GF-D8 (cell line): ENCODE measurements around the gene BABAM2.
A peak's percentile ranks its signal among the peaks of the same experiment; 100 is the strongest.

Experiments
- DNase-seq: peaks from one replicate; lab custom pipeline; 2025; lab: John Stamatoyannopoulos, UW

Gene BABAM2

DNA sequence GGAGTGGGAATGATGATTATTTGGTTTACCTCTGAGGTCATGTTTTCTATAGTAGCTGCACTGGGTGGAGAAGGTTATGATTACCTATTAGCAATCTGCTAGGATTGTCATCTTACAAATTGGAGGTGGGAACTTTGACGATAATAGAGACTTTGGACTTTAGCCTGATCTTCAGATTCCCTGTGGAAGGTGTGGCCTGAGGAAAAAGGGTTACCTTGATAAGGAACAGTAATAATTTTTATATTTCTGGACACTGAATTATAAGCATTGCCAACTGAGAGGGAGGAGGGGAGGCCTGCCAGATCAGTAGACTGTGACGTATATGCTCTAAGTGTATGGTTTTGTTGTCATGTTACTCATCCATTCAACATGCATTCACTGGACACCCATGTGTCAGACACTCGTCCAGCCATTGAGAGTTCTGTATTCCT, 318.7 kb downstream of the BABAM2 start:
- no peak for DNase-seq

GRCh38 chr2:28209864-28210263, 319.3 kb downstream of the BABAM2 start:
- no peak for DNase-seq

GRCh38 chr2:28210535-28210934, 320.0 kb downstream of the BABAM2 start:
- no peak for DNase-seq

- no peak for DNase-seq
Measured at GRCh38 chr2:28216331-28216730, 325.8 kb downstream of the BABAM2 start.

GRCh38 chr2:28217042-28217740, 326.7 kb downstream of the BABAM2 start:
- DNase-seq = no peak

GRCh38 chr2:28219138-28219537, 328.6 kb downstream of the BABAM2 start:
- DNase-seq = no peak

GRCh38 chr2:28219758-28220368, 329.3 kb downstream of the BABAM2 start:
- DNase-seq = no peak

GRCh38 chr2:28224648-28225472, 334.3 kb downstream of the BABAM2 start:
- DNase-seq = no peak

DNA sequence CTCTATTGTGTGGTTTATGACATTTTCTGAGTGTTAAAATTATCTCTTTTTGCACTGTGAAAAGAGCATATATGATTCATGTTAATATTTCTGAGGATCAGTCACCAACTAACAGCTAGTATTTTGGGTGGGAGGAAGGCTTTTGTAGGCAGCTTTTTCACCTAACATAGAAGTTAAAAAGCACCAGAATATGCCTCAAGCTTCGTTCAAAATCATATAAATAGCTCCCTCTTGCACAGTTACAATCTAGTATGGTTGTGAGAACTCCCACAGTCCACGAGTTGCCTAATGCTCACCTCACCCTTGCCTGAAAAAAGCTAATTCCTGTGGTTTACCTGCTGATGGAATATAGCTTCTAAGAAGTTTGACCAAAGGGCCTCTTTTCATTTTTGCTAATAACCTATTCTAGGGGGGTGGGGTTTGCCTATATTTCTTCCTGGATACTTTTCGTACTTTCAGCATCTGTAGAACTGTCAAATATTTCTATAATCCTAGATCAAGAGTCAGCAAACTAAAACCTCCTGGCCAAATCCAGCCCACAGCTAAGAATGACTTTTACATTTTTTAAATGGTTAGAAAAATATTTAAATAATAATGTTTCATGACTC, 335.0 kb downstream of the BABAM2 start:
- no peak for DNase-seq

DNA sequence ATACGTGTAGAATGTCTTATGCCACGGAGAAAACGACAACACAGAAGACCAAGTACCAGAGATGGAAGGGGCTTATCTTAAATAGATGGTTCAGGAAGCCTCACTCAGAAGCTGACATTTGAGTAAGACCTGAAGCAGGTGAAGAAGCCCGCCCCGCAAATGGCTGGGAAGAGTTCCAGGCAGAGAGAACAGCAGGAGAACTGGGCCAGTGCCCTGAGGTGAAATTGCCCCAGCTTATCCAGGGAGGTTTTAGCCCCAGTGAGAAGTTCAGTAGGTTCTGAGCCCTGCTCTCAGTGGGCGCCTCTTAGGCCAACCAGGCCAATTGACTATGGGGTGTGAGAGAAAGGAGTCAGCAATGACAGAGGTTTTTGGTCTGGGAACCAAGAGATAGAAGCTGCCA, 336.0 kb downstream of the BABAM2 start:
- no peak for DNase-seq

DNA sequence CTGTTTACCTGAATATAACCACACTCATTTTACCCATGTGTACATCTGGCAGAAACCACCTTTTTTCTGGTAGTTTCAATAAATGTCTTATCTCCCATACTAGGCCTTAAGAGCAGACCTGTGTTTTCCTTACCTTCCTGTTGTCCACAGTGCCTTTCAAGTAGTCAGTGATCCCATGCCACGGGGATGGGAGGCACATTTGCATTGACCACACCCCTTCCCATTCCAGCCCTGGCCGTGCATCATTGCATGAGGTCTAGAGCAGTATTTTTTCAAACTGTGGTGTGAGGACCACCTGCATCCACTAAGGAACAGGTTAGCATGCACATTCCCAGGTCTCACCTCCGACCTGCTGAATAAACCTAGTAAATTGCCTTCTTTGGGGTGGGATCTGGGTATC, 337.0 kb downstream of the BABAM2 start:
- no peak for DNase-seq

- DNase-seq = no peak
Measured at GRCh38 chr2:28228434-28228995, 338.0 kb downstream of the BABAM2 start.

DNA sequence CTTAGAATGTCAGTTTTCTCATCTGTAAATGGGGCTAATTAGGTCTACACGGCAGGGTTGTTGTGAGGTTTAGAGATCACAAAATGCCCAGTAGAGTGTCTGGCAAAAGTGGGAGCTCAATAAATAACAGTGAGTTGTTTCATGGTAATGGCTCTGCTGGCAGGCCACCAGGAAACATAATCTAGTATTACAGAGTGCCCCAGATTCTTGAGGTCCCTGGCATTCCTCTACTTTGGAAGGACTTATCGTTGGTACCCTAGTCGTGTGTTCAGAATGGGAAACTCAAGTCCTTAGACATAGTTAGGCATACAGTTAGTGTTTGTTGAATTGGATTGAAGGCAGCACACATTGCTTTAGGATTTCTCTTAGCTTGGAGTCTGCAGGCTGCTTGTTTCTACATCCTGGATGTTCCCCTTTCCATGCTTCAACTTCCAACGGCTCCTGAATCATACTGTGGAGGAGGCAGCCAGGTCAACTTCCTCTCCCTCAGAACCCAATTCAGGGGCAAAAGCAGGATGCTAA, 340.6 kb downstream of the BABAM2 start:
- no peak for DNase-seq

GRCh38 chr2:28232295-28232694, 341.8 kb downstream of the BABAM2 start:
- DNase-seq = no peak

DNA sequence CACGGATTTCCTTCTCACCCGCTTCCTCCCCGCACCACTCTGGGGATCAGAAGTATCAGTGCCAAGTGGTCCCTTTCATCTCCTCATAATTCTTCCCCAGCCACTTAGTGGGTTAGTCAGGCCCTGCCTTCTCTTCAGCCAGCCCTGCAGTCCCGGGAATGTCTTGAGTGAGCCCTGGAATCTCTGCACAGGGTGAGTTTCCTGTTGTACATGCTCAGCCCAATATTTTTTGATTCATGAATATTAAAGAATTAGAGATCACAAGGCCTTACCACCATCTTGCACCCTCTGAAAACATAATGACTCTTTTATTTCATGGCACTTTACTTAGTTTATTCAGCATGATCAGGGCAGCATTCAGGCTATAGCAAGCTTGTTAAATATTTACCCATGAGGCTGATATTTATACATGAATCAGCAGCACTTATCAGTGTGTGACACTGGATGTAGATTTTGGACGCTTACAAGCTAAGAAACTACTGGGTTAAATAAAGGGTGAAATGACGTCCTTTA, 342.7 kb downstream of the BABAM2 start:
- no peak for DNase-seq

GRCh38 chr2:28234807-28235206, 344.3 kb downstream of the BABAM2 start:
- no peak for DNase-seq

DNA sequence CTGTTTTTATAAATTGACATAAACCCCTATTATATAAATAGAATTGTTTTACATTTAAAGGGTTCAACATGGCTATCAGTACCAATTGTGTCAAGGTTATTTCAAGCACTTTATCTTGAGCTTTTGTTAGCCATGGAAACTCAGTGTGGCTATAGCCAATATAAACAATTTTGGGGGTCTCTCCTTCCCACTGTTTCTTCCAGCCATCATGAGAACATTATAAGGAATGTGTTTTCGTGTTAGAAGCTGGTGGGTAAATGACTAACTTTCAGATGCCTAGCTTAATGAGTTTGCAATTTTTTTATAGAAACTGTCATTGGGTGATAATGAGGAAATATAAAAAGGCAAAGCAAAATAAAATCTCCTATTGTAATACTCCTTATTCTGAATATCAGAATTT, 348.7 kb downstream of the BABAM2 start:
- DNase-seq = no peak

GRCh38 chr2:28240937-28241336, 350.4 kb downstream of the BABAM2 start:
- DNase-seq = no peak

- peak; percentile 75 for DNase-seq
Measured at GRCh38 chr2:28247290-28247689, 356.8 kb downstream of the BABAM2 start.

DNA sequence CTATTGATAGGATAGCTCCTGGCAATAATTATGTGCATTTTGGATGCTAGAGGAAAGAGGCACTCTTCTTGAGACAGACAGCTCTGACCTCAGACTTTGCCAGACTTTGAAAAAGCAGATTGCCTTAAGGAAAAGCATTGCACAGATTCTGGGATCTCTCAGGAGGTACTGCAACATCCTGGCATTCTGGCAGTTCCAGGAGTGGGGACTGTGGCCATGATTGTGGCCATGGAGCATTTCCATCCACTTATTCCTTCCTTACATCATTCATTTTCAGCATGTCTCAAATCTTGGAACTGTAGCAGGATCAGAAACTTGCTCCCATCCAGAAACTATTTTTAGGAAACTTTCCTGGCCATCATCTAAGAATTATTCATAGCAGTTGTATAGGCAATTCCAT, 357.2 kb downstream of the BABAM2 start:
- DNase-seq = no peak

DNA sequence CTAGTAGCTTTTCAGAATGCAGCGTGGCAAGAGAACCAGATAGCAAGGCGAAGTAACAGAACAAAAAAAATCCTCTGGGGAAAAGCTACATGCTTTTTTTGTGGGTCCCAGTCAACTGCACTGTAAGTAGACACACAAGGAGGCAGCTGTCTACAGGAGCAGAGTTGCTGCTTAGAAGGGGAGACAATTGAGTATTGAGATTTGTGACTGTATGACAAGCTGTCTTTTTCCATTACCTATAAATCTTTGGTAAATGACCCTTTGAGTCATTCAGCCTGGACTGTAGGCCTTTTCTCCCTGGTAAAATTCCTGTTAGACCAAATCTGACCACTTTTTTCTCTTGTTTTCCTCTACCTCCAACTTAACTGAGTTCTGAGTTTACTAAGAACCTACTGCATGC, 358.0 kb downstream of the BABAM2 start:
- no peak for DNase-seq

DNA sequence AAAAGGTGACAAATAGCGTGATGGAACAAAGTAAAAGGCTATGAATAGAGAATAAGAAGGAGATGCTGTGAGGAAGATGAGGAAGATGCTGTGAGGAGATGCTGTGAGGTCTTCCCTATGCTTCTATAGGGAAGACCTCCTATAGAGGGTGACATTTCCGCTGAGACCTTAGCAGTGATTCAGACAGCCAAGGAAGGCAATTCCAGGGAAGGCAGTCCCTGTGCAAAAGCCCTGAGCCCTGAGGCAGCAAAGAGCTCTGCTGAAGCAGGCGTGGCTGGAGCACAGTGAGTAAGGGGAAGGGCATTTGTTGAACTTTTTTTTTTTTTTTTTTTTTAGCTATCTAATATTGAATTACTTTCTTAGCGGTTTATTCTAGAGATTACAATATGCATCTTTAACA, 359.5 kb downstream of the BABAM2 start:
- DNase-seq = no peak
